IPS DF 19.7 (cell line): ENCODE measurements around the gene FNDC3B.
"Not testable (repeated sequence)": the region's sequence is repeated elsewhere in the genome, so short reads cannot be mapped to it uniquely, and the experiment has no call there.

Source experiments
- DNase-seq: peaks from one replicate; pipeline ENCODE4 v3.0.0-alpha.2; 2013; ENCODE audit warnings: low read depth, low spot score

FNDC3B gene

GRCh38 chr3:172093581-172094443 lies 54.4 kb downstream of the FNDC3B start:
- not testable (repeated sequence) for DNase-seq

- DNase-seq, result no peak
These were observed 55.5 kb downstream of the FNDC3B start for GRCh38 chr3:172094621-172095557.

- DNase-seq, result no peak
These were observed 57.6 kb downstream of the FNDC3B start for GRCh38 chr3:172096881-172097420.

- DNase-seq, result no peak
These were observed 58.2 kb downstream of the FNDC3B start for GRCh38 chr3:172097585-172097984.

GRCh38 chr3:172098698-172099494 lies 59.5 kb downstream of the FNDC3B start:
- peak; percentile 64 for DNase-seq

- no peak for DNase-seq
These were observed 60.1 kb downstream of the FNDC3B start for GRCh38 chr3:172099495-172099808.

- no peak for DNase-seq
These were observed 61.1 kb downstream of the FNDC3B start for GRCh38 chr3:172100482-172100881.

GRCh38 chr3:172101107-172101506 lies 61.7 kb downstream of the FNDC3B start:
- no peak for DNase-seq

- DNase-seq, result no peak
These were observed 62.9 kb downstream of the FNDC3B start for GRCh38 chr3:172102123-172102882.

- no peak for DNase-seq
These were observed 63.5 kb downstream of the FNDC3B start for GRCh38 chr3:172102883-172103310.

- DNase-seq, result no peak
These were observed 64.3 kb downstream of the FNDC3B start for GRCh38 chr3:172103724-172104123.

GRCh38 chr3:172104471-172105072 lies 65.2 kb downstream of the FNDC3B start:
- peak; percentile 78 for DNase-seq

- no peak for DNase-seq
These were observed 66.9 kb downstream of the FNDC3B start for GRCh38 chr3:172106037-172106954.

- no peak for DNase-seq
These were observed 67.6 kb downstream of the FNDC3B start for GRCh38 chr3:172106989-172107388.

GRCh38 chr3:172107403-172107802 lies 68.0 kb downstream of the FNDC3B start:
- DNase-seq, result no peak

- DNase-seq, result no peak
These were observed 70.9 kb downstream of the FNDC3B start for GRCh38 chr3:172110127-172110779.

- DNase-seq, result no peak
These were observed 71.8 kb downstream of the FNDC3B start for GRCh38 chr3:172111163-172111562.

GRCh38 chr3:172112078-172112733 lies 72.8 kb downstream of the FNDC3B start:
- DNase-seq, result no peak
